HEK293T (cell line): ENCODE data around the gene DCPS.

Source experiments
- ARNT ChIP-seq: fragments of 450-650 bp; IDR thresholded peaks from 2 replicates; pipeline ENCODE4 v1.6.1; 2017; ENCODE audit warnings: mild to moderate bottlenecking
- BHLHE40 ChIP-seq: fragments of 450-650 bp; IDR thresholded peaks from 2 replicates; pipeline ENCODE4 v1.6.1; 2016; ENCODE audit warnings: mild to moderate bottlenecking, moderate library complexity, borderline replicate concordance
- CTBP1 ChIP-seq: fragments of 450-650 bp; IDR thresholded peaks from 2 replicates; pipeline ENCODE4 v1.6.1; 2016; ENCODE audit warnings: borderline replicate concordance
- FOXM1 ChIP-seq: fragments of 450-650 bp; IDR thresholded peaks from 2 replicates; pipeline ENCODE4 v1.6.1; 2017; ENCODE audit warnings: mild to moderate bottlenecking, borderline replicate concordance
- L3MBTL2 ChIP-seq: fragments of 450-650 bp; conservative IDR thresholded peaks from 2 replicates; pipeline ENCODE4 v1.6.1; 2016; ENCODE audit warnings: mild to moderate bottlenecking
- LEF1 ChIP-seq: fragments of 450-650 bp; IDR thresholded peaks from 2 replicates; pipeline ENCODE4 v1.6.1; 2017; ENCODE audit warnings: mild to moderate bottlenecking, borderline replicate concordance
- SUZ12 ChIP-seq: fragments of 450-650 bp; IDR thresholded peaks from 2 replicates; pipeline ENCODE4 v1.6.1; 2016; ENCODE audit warnings: mild to moderate bottlenecking
- TARDBP ChIP-seq: fragments of 450-650 bp; IDR thresholded peaks from 2 replicates; pipeline ENCODE4 v1.6.1; 2016

DNA sequence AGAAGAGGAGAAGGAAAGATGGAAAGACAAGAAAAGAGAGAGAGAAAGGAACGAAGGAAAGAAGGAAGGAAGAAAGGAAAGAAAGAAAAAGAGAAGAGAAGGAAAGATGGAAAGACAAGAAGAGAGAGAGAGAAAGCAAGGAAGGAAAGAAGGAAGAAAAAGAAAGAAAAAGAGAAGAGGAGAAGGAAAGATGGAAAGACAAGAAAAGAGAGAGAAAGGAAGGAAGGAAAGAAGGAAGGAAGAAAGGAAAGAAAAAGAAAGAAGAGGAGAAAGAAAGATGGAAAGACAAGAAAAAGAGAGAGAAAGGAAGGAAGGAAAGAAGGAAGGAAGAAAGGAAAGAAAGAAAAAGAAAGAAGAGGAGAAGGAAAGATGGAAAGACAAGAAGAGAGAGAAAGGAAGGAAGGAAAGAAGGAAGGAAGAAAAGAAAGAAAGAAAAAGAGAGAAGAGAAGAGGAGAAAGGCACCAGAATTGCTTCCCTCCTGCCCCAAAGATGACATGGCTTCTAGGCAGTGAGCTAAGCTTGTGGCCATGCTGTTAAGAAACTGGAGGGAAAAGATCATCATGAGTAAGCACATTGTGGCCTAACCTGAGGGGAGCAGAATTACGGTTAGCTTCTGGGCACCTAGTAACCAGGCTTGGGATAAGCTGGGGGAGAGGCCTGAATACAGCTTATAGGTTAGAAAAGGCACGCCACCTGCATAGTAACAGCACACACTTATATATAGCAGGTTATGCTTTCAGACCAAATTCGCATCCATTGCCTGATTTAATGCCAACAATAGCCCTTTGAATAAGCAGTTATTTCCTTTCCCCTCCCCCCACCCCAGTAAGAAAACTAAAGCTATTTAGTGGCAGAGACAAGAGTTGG lies 49.3 kb downstream of the DCPS start:
- TF ChIP-seq CTBP1 (no peak), LEF1 (no peak), SUZ12 (no peak), BHLHE40 (no peak), L3MBTL2 (peak; percentile 61), FOXM1 (no peak), TARDBP (no peak), ARNT (no peak)
